HEK293 (cell line): ENCODE results near the gene FBLL1.

ENCODE experiments used
- YY1 ChIP-seq: fragments of 450-650 bp; formaldehyde crosslinking; IDR thresholded peaks from 2 replicates; pipeline ENCODE4 v1.5.1; 2018; ENCODE audit warnings: missing biosample characterization, missing genetic modification characterization
- ZBTB11 ChIP-seq: fragments of 450-650 bp; formaldehyde crosslinking; conservative IDR thresholded peaks from 2 replicates; pipeline ENCODE4 v1.5.1; 2016; ENCODE audit warnings: low read depth, missing biosample characterization, missing genetic modification characterization
- TF ChIP-seq, protein P1 (sequence below): fragments of 450-650 bp; formaldehyde crosslinking; IDR thresholded peaks from 2 replicates; pipeline ENCODE4 v1.5.1; 2016; ENCODE audit warnings: missing biosample characterization, missing genetic modification characterization
- TF ChIP-seq, protein P2 (sequence below): fragments of 450-650 bp; formaldehyde crosslinking; IDR thresholded peaks from 2 replicates; pipeline ENCODE4 v1.5.1; 2016; ENCODE audit warnings: missing biosample characterization, missing genetic modification characterization

DNA sequence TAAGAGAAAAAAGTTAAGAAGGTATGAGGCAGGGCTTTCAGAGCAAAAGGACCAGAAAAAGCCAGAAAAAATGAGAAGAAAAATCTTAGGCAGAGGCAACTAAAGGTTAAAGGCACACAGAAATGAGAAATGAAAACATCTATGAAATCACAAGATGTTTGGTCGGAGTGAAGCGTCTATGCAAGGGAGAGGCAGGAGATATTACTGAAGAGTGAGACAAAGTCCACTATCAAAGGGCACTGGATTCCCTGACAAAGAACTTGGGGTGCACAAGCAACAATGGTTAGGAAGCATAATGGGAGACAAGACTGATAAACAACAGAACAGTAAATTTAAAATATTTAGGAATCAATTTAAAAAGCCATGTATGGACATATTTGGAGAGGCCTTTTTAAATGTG, 33.2 kb downstream of the FBLL1 start:
- TF ChIP-seq, protein P1, sequence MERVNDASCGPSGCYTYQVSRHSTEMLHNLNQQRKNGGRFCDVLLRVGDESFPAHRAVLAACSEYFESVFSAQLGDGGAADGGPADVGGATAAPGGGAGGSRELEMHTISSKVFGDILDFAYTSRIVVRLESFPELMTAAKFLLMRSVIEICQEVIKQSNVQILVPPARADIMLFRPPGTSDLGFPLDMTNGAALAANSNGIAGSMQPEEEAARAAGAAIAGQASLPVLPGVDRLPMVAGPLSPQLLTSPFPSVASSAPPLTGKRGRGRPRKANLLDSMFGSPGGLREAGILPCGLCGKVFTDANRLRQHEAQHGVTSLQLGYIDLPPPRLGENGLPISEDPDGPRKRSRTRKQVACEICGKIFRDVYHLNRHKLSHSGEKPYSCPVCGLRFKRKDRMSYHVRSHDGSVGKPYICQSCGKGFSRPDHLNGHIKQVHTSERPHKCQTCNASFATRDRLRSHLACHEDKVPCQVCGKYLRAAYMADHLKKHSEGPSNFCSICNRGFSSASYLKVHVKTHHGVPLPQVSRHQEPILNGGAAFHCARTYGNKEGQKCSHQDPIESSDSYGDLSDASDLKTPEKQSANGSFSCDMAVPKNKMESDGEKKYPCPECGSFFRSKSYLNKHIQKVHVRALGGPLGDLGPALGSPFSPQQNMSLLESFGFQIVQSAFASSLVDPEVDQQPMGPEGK (tag by site-specific recombination): no peak
- TF ChIP-seq ZBTB11 (tag by site-specific recombination) (no peak), YY1 (tag by site-specific recombination) (no peak)
- TF ChIP-seq, protein P2, sequence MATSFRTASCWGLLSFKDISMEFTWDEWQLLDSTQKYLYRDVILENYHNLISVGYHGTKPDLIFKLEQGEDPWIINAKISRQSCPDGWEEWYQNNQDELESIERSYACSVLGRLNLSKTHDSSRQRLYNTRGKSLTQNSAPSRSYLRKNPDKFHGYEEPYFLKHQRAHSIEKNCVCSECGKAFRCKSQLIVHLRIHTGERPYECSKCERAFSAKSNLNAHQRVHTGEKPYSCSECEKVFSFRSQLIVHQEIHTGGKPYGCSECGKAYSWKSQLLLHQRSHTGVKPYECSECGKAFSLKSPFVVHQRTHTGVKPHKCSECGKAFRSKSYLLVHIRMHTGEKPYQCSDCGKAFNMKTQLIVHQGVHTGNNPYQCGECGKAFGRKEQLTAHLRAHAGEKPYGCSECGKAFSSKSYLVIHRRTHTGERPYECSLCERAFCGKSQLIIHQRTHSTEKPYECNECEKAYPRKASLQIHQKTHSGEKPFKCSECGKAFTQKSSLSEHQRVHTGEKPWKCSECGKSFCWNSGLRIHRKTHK (tag by site-specific recombination): no peak
